Activated T-helper 17 cell treated with anti-CD3 and anti-CD28 coated beads, Interleukin-2, amount 50 U/mL, for 72 hours (primary cell): ENCODE measurements around the gene UGT1A8. TPM values are rescaled to one million over a fixed set of nuclear protein-coding genes. Genes with fewer than 3 reads are reported as not detected.

Experiments
- ATAC-seq: fragments of 150-1000 bp; cut with Tn5 transposase; replicated peaks from 2 replicates; pipeline ENCODE4 v1.10.0; 2021; ENCODE audit warnings: mild to moderate bottlenecking, moderate library complexity
- H3K27ac Mint-ChIP-seq: one replicate; pipeline ENCODE4 v1.8.0; 2022; ENCODE audit warnings: mixed read lengths
- H3K27me3 Mint-ChIP-seq: one replicate; pipeline ENCODE4 v1.8.0; 2022; ENCODE audit warnings: mixed read lengths
- H3K36me3 Mint-ChIP-seq: one replicate; pipeline ENCODE4 v1.8.0; 2022; ENCODE audit warnings: low read depth, mild to moderate bottlenecking, mixed read lengths
- H3K4me1 Mint-ChIP-seq: one replicate; pipeline ENCODE4 v1.8.0; 2022; ENCODE audit warnings: mixed read lengths
- H3K4me3 Mint-ChIP-seq: one replicate; pipeline ENCODE4 v1.8.0; 2022; ENCODE audit warnings: mild to moderate bottlenecking, mixed read lengths
- H3K9me3 Mint-ChIP-seq: one replicate; pipeline ENCODE4 v1.8.0; 2022; ENCODE audit warnings: mixed read lengths
- total RNA-seq, 2 donors: library from RNA; stranded (reverse); gene quantifications; one replicate each; pipeline ENCODE4 v1.2.3, GENCODE V29; 2022

UGT1A8 gene
- total RNA-seq, 2 donors from 2014 or later, result 0.42 TPM; not detected in 1

GRCh38 chr2:233807966-233808935, 190.8 kb downstream of the UGT1A8 start:
- H3K4me3 Mint-ChIP-seq, result no peak overlapping the region
- H3K4me1 Mint-ChIP-seq, result no peaks in the 10 kb centered on the region
- H3K9me3 Mint-ChIP-seq, result no peaks in the 10 kb centered on the region
- no peaks in the 10 kb centered on the region for H3K36me3 Mint-ChIP-seq
- ATAC-seq, result no peak
- no peak overlapping the region for H3K27ac Mint-ChIP-seq
- peaks cover 17% of the 10 kb centered on the region for H3K27me3 Mint-ChIP-seq

DNA sequence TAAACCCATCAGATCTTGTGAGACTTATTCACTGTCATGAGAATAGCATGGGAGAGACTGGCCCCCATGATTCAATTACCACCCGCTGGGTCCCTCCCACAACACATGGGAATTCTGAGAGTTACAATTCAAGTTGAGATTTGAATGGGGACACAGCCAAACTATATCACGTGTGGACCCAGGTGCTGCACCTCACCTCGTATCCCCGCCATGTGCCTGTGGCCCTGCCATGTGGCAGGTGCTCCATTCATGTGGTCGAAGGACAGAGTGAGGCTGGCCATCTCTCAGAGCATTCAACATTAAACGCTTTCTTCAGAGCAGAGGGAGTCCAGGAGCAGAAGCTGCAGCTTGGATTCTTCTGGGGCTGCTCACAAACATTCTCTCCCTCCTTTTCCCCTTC, 193.0 kb downstream of the UGT1A8 start:
- Mint-ChIP-seq H3K9me3 (no peaks in the 10 kb centered on the region), H3K36me3 (no peaks in the 10 kb centered on the region)

GRCh38 chr2:233811087-233811486, 193.7 kb downstream of the UGT1A8 start:
- Mint-ChIP-seq H3K4me3 (no peak overlapping the region), H3K36me3 (no peaks in the 10 kb centered on the region), H3K27ac (no peak overlapping the region), H3K27me3 (peaks cover 13% of the 10 kb centered on the region), H3K4me1 (no peaks in the 10 kb centered on the region), H3K9me3 (no peaks in the 10 kb centered on the region)
- no peak for ATAC-seq

More for the DNA sequence above, 193.0 kb downstream of the UGT1A8 start:
- no peak for ATAC-seq
- Mint-ChIP-seq H3K27ac (no peak overlapping the region), H3K27me3 (peaks cover 13% of the 10 kb centered on the region), H3K4me3 (no peak overlapping the region), H3K4me1 (no peaks in the 10 kb centered on the region)

- no peak overlapping the region for H3K4me3 Mint-ChIP-seq
- no peaks in the 10 kb centered on the region for H3K4me1 Mint-ChIP-seq
- ATAC-seq, result no peak
Observed at GRCh38 chr2:233811732-233812131, 194.3 kb downstream of the UGT1A8 start.

DNA sequence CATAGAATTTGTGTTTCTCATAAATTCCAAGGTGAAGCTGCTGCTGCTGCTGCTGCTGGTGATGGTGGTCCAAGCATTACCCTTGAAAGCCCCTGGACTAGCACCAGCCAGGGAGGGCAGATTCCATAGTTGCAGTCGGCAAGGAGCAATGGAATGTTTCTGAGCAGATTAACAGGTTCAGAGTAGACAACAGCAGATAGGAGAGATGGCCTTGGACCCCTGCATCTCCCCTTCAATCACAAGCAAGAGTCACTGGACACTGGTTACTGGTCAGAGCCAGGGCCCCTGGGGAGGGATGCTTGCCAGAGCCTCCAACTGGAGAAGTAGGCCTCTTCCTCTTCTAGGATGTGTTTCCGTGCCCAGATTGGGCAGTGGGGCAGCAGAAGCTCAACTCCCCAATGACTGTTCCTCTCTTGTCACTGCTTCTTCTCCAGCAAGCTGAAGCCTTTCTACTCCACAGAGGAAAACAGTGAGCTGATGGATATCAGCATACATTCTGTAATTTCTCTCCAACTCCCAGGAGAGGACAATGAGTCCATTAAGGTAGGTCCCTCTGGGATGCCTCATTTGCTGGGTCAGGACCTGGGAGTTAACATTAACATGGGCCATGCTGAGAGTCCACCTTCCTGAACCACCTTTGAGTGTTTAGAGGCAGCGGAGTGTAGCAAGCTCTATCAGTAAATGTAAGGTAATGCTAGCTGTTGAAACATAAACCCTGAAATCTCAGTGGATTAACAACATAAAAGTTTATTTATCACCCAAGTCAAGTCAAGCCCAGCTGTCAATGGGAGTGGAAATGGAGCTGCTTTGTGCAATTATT, 196.0 kb downstream of the UGT1A8 start:
- no peak for ATAC-seq

More at GRCh38 chr2:233811732-233812131, 194.3 kb downstream of the UGT1A8 start:
- Mint-ChIP-seq H3K27ac (no peak overlapping the region), H3K36me3 (no peaks in the 10 kb centered on the region), H3K9me3 (no peaks in the 10 kb centered on the region), H3K27me3 (peaks cover 13% of the 10 kb centered on the region)

GRCh38 chr2:233814056-233814835, 196.8 kb downstream of the UGT1A8 start:
- Mint-ChIP-seq H3K36me3 (no peaks in the 10 kb centered on the region), H3K27me3 (peaks cover 16% of the 10 kb centered on the region), H3K4me3 (no peak overlapping the region), H3K27ac (no peak overlapping the region), H3K4me1 (no peaks in the 10 kb centered on the region), H3K9me3 (no peaks in the 10 kb centered on the region)
- no peak for ATAC-seq

More for the DNA sequence above, 196.0 kb downstream of the UGT1A8 start:
- H3K27me3 Mint-ChIP-seq, result peaks cover 16% of the 10 kb centered on the region
- no peaks in the 10 kb centered on the region for H3K36me3 Mint-ChIP-seq
- no peaks in the 10 kb centered on the region for H3K4me1 Mint-ChIP-seq
- no peak overlapping the region for H3K4me3 Mint-ChIP-seq
- no peak overlapping the region for H3K27ac Mint-ChIP-seq
- H3K9me3 Mint-ChIP-seq, result no peaks in the 10 kb centered on the region

GRCh38 chr2:233815861-233816260, 198.4 kb downstream of the UGT1A8 start:
- Mint-ChIP-seq H3K36me3 (no peaks in the 10 kb centered on the region), H3K4me1 (no peaks in the 10 kb centered on the region), H3K27ac (no peak overlapping the region), H3K4me3 (no peak overlapping the region), H3K27me3 (peaks cover 14% of the 10 kb centered on the region), H3K9me3 (no peaks in the 10 kb centered on the region)
- ATAC-seq, result no peak

DNA sequence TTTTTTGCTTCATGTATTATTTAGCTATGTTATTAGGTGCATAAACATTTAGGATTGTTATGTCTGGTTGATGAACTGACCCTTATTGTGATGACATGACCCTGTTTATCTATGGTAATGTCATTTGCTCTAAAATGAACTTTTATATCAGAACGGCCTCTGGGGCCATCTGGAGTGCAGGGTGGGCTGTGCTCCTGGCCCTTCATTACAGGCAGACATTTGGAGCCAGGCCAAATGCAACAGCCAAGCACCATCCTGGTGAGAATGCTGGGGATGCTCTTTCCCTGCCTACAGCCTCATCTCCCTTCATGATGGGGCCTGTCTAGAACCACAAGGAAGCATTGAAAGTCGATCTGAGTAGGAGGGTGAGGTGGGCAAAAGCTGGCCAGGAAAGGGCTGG, 198.9 kb downstream of the UGT1A8 start:
- ATAC-seq, result no peak
- Mint-ChIP-seq H3K4me3 (no peak overlapping the region), H3K27ac (no peak overlapping the region), H3K4me1 (no peaks in the 10 kb centered on the region), H3K36me3 (no peaks in the 10 kb centered on the region), H3K9me3 (no peaks in the 10 kb centered on the region), H3K27me3 (peaks cover 12% of the 10 kb centered on the region)

DNA sequence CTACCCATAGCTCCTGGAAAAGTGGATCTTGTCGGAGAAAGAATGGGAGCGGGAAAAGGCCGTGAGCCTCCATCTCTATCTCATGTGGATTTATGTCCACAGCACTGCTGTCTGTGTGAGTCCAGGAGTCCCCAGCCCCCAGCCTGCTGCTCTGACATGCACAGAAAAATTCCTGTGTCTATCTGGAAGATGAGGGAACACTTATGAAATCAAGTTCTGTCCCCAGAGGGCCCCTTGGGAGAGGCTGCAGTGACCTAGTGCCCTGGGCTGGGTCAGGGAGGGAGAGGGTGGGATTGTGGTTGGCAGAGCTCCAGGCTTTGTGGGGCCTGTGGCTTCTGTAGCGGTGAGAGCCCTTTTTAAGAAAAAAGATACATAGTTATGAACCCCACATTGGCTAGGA, 199.3 kb downstream of the UGT1A8 start:
- no peak overlapping the region for H3K27ac Mint-ChIP-seq
- no peaks in the 10 kb centered on the region for H3K4me1 Mint-ChIP-seq
- H3K4me3 Mint-ChIP-seq, result no peak overlapping the region
- H3K9me3 Mint-ChIP-seq, result no peaks in the 10 kb centered on the region
- peaks cover 12% of the 10 kb centered on the region for H3K27me3 Mint-ChIP-seq
- ATAC-seq, result no peak
- H3K36me3 Mint-ChIP-seq, result no peaks in the 10 kb centered on the region

GRCh38 chr2:233817361-233817911, 200.0 kb downstream of the UGT1A8 start:
- Mint-ChIP-seq H3K9me3 (no peaks in the 10 kb centered on the region), H3K36me3 (no peaks in the 10 kb centered on the region), H3K4me1 (no peaks in the 10 kb centered on the region), H3K27me3 (peaks cover 8% of the 10 kb centered on the region), H3K27ac (no peak overlapping the region), H3K4me3 (no peak overlapping the region)
- no peak for ATAC-seq

DNA sequence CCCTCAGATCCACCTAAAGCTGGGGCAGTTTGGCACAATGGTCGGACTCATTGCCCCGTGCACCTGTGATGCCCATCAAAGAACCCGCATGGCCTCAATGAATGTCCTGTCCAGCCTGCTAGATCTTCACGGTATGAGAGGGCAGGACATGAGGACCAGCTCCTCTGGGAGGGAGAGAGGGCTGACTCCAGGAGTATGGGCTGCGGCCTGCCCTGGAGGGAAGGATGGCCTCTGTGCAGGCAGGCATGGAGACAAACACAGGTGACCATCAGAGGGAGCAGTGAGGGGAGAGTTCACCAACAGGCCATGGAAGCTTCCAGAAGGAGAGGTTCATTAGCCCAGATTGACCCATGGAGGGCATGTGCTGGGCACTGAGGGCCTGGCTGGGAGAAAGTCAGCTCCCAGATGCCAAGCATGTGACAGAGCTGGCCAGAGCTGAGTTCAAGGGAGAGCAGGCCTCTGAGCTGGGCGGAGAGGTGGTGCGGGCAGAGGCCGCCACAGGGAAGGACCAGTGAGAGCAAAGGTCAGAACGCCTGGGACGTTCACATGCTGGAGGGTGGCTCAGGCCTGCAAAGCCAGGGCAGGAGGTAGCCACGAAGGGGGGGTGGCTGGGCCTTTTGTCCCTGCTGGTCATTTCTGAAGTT, 200.7 kb downstream of the UGT1A8 start:
- Mint-ChIP-seq H3K9me3 (no peaks in the 10 kb centered on the region), H3K27ac (no peak overlapping the region), H3K4me3 (no peak overlapping the region), H3K36me3 (no peaks in the 10 kb centered on the region), H3K4me1 (no peaks in the 10 kb centered on the region), H3K27me3 (peaks cover 8% of the 10 kb centered on the region)
- ATAC-seq, result no peak

DNA sequence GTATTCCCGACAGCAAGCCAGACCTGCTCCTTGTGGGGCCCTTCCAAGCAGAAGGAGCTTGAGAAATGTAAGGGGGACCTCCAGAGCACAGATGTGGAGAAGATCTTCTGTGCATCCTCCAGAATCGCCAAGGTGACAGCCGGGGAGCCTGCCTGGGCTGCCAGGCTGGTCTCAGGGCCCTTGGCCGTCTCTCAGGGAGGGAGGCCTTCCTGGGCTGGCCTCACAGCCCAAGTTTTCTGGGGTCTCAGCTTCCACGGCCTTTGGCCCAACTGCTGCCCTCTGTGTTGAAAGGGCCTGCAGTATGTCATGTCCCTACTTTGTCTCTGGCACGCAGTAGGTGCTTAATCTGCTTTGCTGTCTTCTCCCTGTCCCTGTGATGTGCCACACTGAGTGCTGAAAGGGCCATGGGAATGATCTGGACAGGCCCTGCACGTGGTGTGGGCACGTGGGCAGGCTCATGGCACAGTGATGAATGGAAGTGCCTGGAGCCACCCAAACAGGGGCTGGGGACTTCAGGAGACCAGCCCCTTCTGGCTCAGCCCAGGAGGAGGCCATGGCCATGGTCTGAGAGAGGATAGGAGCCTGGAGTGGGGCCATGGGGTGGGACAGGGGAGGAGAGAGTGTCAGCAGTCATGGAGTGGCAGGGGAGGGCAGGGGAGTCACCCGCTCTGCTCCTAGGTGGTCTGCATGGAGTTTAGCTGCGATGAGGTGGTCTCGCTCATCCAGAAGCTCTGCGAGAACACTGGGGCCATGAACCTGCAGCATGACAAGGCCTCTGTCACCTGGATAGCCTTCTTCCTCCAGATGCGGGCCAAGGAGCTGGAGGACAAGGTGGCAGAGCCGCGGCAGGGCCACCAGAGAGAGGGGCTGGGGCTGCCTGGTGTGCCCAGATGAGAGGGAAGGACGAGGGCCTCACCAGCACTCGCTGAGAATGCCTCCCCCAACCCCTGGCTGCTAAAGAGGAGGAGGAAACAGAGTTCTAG, 201.5 kb downstream of the UGT1A8 start:
- Mint-ChIP-seq H3K36me3 (no peaks in the 10 kb centered on the region), H3K4me1 (no peaks in the 10 kb centered on the region), H3K4me3 (no peak overlapping the region), H3K27me3 (peaks cover 8% of the 10 kb centered on the region), H3K27ac (no peak overlapping the region), H3K9me3 (no peaks in the 10 kb centered on the region)
- ATAC-seq, result no peak
